ENCODE data around the gene KAT6B. TPM values are rescaled to one million over a fixed set of nuclear protein-coding genes. Genes with fewer than 3 reads are reported as not detected.

Gene KAT6B
- total and polyA plus RNA-seq, 2 of the 8 experiments (the other 6 are each of a cell fraction or from before 2014, with no cell fraction given), result 7.3 to 30.8 TPM

DNA sequence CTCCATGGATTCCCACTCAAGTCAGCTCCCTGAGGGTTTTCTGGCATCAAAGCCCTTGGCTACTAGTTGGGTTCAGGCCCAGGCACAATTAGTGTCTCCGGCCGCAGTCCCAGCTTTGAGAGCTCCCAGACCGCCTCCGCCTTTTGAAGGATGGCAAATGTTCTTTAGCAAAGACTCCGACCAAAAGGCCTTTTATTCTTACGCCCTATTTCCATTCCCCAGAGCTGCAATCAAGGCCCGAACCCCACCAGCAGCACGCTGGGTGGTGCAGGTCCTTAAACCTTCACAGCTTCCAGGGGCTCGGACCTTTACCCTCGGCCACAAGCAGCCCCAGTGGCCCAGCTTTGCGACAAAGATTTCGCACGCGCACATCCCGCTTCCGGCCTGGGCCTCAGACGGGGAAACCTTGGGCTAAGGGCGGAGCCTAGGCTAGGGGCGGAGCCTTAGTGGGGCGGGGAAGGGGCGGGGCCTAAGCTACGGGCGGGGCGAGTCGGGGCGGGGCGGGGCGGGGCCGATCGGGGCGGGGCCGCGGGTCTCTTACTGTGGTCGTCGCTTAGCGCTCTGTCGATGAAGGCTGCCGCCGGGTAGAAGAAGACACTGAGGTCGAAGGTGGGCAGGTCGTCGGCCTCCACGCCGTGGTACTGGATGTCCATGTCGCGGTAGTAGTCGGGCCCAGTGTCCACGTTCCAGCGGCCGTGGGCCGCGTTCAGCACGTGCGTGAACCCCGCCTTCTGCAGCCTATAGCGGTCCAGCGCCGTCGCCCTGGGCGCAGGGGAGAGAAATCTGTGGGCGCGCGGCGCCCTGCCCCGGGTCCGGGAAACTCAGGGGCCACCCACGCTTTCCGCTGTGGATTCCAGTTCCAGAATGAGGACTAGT, 217.1 kb downstream of the KAT6B start:
- H3K27ac ChIP-seq (ENCODE audit: low read depth, low read length), result no peak overlapping the region
- H3K79me2 ChIP-seq (ENCODE audit: control insufficient read depth in 1 of 2, insufficient read depth in 2 of 2, low read length in 2 of 2), result no peaks in the 10 kb centered on the region
- no peak overlapping the region for H2BK20ac ChIP-seq (ENCODE audit: low read length)
- no peak for DNase-seq (ENCODE audit: low read depth in 1 of 2, low spot score in 2 of 2)
- WGBS, 2 experiments (ENCODE audit: extremely low coverage in 1 of 2, insufficient coverage in 1 of 2, insufficient read length in 1 of 2, insufficient replicate concordance in 2 of 2, low coverage in 1 of 2, low lambda C conversion rate in 2 of 2, missing lambda C conversion rate in 1 of 2), result 95% methylated on average over 39 of the region's 68 CpGs; no CpG with 5 or more reads in 1 of the 2 experiments
- H2BK120ac ChIP-seq (replicated peaks; ENCODE audit: low read depth, low read length), result no peak overlapping the region
- H2BK15ac ChIP-seq (ENCODE audit: low read length), result no peak overlapping the region
- H2AFZ ChIP-seq (ENCODE audit: low read length), result no peak overlapping the region
- no peaks in the 10 kb centered on the region for H3K27me3 ChIP-seq (replicated peaks in 1 of 4; ENCODE audit: control insufficient read depth in 3 of 4, extremely low read depth in 1 of 4, insufficient read depth in 3 of 4, low read length in 3 of 4)
- H3K4me2 ChIP-seq (ENCODE audit: insufficient read depth in 1 of 2, low read depth in 2 of 2, low read length in 2 of 2), result peak overlapping the region in 1 of 2 experiments; percentile 63; a peak in 1 of 4 replicates
- H2AK5ac ChIP-seq (ENCODE audit: low read depth, low read length), result no peak overlapping the region
- H3K4me3 ChIP-seq (ENCODE audit: extremely low read depth in 1 of 4, insufficient read depth in 2 of 4, low read depth in 3 of 4, low read length in 4 of 4), result peak overlapping the region in 1 of 4 experiments; percentile 41; a peak in 1 of 8 replicates
- no peak overlapping the region for H4K5ac ChIP-seq (ENCODE audit: insufficient read length, low read depth, low read length)
- ChIA-PET POLR2A (ENCODE audit: partially characterized antibody) (interaction anchor here (0.7 to 1.0 kb wide), 2 partner anchors 10 to 20 kb away, joined by 3 read pairs; no protein-coding TSS in a partner anchor), CTCF (ENCODE audit: partially characterized antibody) (interaction anchor here (0.5 to 1.7 kb wide), 2 partner anchors 32 to 1433 kb away, joined by 3 to 4 read pairs; no protein-coding TSS in a partner anchor)
- 0 out of 2 replicates have a peak overlapping the region, but pooled peaks have one; percentile 17 for H2BK12ac ChIP-seq (ENCODE audit: low read depth, low read length)
- H4K91ac ChIP-seq (replicated peaks; ENCODE audit: insufficient read length, low read length), result no peak overlapping the region
- no peak overlapping the region for H2BK5ac ChIP-seq (ENCODE audit: low read depth, low read length)
- no peaks in the 10 kb centered on the region for H3K4me1 ChIP-seq (replicated peaks in 1 of 4; ENCODE audit: control insufficient read depth in 3 of 4, insufficient read depth in 4 of 4, low read length in 3 of 4)
- no peaks in the 10 kb centered on the region for H4K20me1 ChIP-seq (replicated peaks in 1 of 2; ENCODE audit: control insufficient read depth in 1 of 2, insufficient read depth in 2 of 2, low read length in 2 of 2)
- no peak overlapping the region for H3K18ac ChIP-seq (ENCODE audit: extremely low read depth, low read length)
- FAIRE-seq, result no peak
- H3K4ac ChIP-seq (replicated peaks; ENCODE audit: insufficient read length, low read depth, low read length), result no peak overlapping the region
- no peak overlapping the region for H3K14ac ChIP-seq (ENCODE audit: insufficient read length)
- H3K23me2 ChIP-seq (ENCODE audit: low read depth, low read length), result no peaks in the 10 kb centered on the region
- H3K23ac ChIP-seq (ENCODE audit: insufficient read length), result no peak overlapping the region
- no peak overlapping the region for H3K56ac ChIP-seq (replicated peaks; ENCODE audit: insufficient read length, low read depth, low read length)
- no peaks in the 10 kb centered on the region for H3K9me3 ChIP-seq (ENCODE audit: insufficient read depth in 2 of 2, low read depth in 1 of 2, low read length in 1 of 2)
- H3K36me3 ChIP-seq (ENCODE audit: control insufficient read depth in 2 of 4, insufficient read depth in 4 of 4, low read length in 3 of 4), result no peaks in the 10 kb centered on the region
- H3K9ac ChIP-seq (replicated peaks in 1 of 4; ENCODE audit: extremely low read depth in 1 of 4, low read depth in 3 of 4, low read length in 3 of 4), result no peak overlapping the region
- peak overlapping the region; percentile 94; the same call in 1 of the 2 replicates for H4K8ac ChIP-seq (ENCODE audit: extremely low read depth, insufficient read depth, low read length)
- H3K79me1 ChIP-seq (ENCODE audit: low read depth, low read length), result no peaks in the 10 kb centered on the region
- TF ChIP-seq HDAC2 (IDR thresholded peaks at IDR 0.05; ENCODE audit: borderline replicate concordance in 1 of 2, low read depth in 2 of 2, low read length in 2 of 2) (no peak), BACH1 (IDR thresholded peaks at IDR 0.05; ENCODE audit: low read length) (no peak), SIN3A (conservative IDR thresholded peaks at IDR 0.05 in 1 of 2, IDR thresholded peaks at IDR 0.05 in 1 of 2; ENCODE audit: low read depth in 1 of 2, low read length in 2 of 2) (no peak)
- TF ChIP-seq, protein P1, sequence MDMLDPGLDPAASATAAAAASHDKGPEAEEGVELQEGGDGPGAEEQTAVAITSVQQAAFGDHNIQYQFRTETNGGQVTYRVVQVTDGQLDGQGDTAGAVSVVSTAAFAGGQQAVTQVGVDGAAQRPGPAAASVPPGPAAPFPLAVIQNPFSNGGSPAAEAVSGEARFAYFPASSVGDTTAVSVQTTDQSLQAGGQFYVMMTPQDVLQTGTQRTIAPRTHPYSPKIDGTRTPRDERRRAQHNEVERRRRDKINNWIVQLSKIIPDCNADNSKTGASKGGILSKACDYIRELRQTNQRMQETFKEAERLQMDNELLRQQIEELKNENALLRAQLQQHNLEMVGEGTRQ (IDR thresholded peaks at IDR 0.05; ENCODE audit: low read length), result no peak

All from H1 (cell line).